ENCODE measurements around the gene DUOXA1.
A peak's percentile ranks its signal among the peaks of the same experiment; 100 is the strongest.

Gene DUOXA1

DNA sequence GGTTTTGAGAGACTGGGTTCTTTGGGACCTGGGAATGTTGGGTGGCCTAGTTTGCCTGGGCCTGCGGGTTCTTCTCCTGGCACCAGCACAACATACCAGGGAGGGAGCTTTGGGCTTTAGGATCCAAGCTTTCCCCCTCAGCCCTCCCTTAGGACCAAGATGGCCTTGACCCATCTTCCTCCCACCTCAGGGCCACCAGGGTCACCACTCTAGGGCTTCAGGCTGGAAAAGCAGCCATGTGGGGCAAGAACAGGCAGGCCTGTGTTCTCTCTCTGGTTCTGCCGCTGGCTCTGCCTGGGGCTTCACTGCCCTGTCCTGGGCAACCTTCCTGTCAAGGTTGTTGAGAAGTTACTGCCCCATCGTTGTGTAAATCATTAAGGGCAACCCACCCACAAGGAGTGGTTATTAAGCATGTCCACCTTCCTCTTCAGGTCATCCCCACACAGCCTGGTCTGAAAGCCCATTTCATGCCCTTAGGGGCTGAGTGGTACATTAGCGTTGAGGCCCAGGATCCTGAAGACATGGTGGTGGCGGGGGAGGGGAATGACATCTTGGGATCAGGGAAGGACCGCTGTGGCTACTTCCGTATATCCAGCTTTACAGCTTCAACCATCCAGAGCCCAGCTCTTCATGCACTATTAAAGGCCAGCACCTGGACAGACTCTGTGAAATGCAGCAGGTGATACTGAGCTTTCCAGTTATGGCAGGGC lies 767 bp upstream of the DUOXA1 start:
- no peak for DNase-seq

DNA sequence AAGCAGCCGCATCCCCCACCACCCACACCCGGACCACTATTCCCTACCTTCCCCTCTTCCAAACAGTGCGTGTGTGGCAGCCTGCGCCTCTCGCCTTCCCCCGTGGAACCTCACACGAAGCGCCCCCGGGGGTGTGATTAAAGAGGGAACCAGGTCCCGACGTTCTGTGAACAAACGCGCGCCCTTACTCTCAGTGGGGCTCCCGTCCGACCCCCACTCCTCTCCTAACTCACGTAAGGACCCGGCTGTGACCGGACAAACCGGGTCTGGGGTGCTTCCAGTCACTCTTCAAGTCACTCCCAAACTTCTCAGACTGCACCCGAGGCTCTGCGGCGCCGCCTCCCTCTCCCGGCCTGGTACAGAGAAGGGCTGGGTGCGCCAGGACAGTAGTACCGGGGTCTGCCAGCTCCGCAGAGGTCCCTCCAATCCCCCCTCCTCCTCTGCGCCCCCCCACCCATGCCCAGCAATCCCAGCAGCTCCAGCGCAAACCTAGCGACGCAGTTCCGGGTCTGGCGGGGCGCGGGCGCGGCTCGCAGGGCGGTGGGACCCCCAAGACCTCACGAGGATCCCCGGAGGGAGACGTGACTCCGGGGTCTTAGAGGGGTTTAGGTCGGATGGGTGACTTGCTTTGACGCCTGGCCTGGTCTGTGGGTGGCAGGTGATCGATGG lies 574 bp downstream of the DUOXA1 start:
- DNase-seq: no peak

DNA sequence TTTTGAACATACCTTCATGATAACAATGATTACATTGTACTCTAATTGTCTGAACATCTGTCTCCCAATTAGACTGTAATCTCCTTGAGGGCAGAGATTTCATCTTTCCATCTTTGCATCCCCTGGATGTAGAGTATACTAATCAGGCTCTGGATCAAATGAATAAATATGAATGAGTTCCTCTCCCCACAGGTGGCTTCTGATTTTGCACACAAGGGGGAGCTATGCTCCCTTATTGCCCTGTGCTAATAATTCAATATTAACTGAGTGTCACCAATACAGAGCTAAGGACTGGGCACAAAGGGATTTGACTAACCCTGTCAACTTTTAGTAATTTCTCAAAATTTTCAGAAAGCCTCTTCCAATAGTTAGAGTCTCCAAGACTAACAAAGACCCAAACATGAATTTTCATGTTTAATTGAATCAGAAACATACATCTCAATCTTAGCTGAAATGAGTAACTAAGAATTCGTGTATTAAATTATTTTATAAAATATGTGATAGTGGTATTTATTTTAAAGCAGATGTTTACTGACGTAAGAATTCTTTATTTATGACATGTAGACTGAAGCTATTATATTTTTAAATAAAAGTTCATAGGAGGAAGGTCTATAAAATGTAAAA lies 3.0 kb downstream of the DUOXA1 start:
- DNase-seq: peak; percentile 50

DNA sequence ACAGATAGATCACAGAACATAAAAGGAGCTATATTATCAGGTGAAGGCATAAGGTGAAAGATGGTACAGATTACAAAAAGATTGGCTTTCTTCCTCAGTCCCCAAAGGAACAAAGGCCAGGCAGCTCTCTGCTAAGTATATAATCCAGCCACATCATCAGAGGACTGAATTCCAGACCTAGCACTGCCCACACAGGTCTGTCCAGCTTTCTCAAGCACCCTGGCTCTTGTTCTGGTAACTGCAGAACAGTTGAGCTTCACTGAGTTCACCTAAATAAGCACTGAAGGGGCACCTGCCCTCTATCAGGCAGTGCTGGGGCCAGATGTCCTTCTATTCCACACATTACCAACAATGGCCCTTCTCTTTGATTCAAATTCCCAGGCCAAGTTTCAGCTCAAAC lies 6.3 kb downstream of the DUOXA1 start:
- DNase-seq: no peak

DNA sequence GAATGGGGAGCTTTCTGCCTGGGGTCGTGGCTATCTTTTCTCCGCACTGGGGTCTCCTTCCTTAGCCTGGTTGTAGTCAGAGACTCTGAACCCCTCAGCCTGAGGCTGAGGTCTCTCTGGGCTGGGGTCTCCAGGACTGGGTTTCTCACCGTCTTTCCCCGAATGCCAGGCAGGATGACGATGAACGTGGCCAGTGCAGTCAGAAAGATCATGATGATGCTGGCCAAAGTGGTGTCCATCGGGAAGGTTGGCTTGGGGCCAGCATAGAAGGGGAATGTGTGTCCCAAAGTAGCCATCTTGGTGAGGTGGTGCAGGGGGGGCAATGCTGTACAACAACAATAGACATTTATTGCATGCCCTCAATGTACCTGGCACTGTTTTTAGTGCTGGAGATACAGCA lies 7.0 kb downstream of the DUOXA1 start:
- no peak for DNase-seq

DNA sequence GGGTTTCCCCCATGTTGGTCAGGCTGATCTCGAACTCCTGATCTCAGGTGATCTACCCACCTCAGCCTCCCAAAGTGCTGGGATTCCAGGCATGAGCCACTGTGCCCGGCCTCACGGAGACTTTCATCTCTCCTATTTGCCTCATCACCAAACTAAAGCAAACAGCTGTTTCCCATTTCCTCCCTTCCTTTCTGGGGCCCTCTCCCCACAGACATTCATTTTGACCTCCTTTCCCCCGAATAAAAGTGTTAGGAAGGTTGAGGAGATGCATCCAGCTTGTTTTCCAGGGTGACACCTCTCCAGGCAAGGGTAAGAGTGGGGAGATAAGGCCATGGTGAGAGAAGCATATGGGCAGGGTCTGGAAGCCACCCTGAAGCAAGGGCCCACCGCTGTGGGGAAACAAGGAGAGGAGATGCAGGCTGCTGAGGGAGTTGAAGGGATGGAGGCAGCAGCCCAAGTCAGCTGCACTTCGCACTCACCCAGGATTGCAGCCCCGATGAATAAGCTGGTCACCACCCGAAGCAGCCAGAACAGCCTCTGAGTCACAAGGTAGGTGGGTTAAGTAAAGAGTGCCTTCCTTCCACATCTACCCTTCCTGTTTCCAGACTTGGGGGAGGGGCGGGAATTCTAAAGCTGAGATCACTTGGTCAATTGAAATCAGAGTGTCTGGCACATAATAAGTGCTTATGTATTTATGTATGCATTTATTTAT lies 7.8 kb downstream of the DUOXA1 start:
- DNase-seq: no peak

DNA sequence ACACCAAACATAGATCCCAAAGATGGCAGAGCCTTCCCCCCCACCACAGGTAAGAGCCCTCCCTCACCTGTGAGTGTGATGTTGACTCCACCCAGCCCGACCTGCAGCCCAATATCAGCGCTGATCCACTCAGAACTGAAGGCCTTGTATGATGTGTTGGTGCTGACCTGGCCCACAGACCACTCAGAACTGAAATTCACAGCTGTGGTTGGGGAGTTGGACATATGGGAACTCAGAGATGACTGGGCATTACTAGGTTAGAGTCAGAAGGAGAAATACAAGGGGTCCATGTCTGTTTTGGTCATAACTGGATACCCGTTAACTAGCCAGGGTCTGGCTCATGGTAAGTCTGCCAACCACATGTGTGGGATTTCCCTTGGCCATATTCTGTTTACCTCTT lies 8.7 kb downstream of the DUOXA1 start:
- no peak for DNase-seq

DNA sequence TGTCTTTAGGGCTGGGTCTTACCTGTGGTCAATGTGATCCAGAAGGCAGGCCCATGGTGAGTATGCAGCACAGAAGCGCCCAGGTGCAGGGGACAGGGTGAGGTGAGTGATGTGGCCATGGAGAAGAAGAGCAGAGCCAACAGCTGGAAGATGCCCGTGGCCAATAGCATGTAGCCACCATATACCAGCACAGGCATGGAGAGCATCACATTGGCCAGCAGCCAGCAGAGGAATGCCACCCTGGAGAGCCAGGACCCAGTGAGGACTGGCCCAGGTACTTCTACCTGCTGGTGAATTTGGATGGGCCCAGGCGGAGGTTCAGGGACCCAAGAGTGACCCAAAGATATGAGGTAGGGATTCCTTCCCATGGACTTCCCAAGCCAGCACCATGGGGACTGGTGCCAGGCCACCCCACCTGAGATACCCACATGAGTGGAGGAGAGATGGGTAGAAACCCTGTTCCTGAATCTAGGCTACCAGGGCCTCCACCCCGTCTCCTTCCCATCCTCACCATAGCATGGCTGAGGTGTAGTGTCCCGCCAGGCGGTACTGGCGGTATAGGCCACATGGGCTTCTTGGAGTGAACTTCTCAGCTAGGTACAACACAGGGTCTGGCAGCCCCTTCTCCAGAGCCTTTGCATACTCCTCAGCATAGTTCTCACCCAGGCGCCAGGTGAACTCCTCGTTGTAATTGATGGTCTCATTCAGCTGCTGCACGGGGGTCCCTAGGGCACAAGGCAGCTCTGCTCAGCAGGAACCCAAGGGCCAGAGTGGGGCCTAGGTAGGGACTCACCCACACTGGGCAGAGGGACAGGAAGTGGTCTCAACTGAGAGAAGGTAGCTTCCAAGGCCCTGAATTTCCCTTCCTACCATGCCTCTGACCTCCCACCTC lies 9.4 kb downstream of the DUOXA1 start:
- no peak for DNase-seq

DNA sequence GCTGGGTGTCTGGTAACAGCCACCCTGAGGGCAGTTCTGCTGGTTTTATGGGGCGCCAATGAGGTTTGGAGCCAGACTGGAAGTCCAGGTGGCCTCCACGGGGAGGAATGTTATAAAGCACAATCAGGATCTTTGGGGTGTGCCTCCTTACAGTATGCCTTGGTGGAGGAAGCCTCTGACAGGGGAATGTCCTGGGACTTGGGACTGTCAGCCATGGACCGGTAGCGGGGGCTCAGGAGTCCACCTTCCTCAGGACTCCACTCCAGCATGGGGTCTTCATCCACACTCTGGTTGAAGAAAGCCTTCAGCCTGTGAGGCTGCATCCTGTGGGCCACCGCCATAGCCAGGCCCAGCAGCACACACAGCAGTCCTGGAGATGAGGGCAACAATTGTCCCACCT lies 10.7 kb downstream of the DUOXA1 start:
- DNase-seq: no peak

DNA sequence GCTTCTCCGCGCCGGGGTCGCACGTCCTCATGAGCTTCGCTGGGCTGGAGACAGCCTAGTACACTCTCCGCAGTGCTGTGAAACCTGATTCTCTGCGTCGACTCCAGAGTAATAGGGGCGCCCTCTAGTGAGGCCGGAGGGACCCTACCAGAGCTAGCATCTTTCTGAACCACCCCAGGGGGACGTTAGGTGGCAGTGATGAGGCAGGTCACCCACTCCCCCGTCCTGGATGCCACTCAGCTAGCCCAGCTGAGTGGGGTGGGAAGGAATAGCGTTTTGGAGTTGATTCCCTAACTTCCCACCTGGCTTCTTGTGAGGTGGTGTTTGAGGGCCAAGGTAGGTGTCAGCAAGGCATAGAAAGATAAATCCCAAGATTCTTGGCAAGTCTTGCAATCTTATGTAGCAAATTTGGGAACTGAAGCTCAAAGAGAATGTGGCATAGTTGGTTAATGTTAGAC lies 11.5 kb downstream of the DUOXA1 start:
- DNase-seq: peak; percentile 87

DNA sequence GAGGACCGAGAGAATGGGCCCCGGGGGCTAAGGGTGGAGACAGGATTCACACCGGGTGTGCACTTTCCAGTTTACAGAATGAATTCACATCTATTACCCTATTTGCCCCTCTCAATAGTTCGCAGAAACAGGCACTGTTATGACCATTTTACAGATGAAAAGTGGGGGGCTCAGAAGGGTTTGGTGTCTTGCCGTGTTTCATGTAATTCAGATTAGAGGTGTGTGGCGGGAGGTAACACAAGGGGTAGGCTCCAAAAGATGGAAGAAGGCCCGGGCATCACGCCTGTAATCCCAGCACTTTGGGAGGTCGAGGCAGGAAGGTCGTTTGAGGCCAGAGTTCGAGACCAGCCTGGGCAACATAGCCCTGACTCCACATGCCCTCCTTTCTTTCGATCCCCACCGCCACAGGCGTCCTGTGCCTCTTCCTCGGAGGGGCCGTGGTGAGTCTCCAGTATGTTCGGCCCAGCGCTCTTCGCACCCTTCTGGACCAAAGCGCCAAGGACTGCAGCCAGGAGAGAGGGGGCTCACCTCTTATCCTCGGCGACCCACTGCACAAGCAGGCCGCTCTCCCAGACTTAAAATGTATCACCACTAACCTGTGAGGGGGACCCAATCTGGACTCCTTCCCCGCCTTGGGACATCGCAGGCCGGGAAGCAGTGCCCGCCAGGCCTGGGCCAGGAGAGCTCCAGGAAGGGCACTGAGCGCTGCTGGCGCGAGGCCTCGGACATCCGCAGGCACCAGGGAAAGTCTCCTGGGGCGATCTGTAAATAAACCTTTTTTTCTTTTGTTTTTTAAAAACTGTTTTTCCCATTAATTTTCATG lies 12.2 kb downstream of the DUOXA1 start:
- DNase-seq: no peak

DNA sequence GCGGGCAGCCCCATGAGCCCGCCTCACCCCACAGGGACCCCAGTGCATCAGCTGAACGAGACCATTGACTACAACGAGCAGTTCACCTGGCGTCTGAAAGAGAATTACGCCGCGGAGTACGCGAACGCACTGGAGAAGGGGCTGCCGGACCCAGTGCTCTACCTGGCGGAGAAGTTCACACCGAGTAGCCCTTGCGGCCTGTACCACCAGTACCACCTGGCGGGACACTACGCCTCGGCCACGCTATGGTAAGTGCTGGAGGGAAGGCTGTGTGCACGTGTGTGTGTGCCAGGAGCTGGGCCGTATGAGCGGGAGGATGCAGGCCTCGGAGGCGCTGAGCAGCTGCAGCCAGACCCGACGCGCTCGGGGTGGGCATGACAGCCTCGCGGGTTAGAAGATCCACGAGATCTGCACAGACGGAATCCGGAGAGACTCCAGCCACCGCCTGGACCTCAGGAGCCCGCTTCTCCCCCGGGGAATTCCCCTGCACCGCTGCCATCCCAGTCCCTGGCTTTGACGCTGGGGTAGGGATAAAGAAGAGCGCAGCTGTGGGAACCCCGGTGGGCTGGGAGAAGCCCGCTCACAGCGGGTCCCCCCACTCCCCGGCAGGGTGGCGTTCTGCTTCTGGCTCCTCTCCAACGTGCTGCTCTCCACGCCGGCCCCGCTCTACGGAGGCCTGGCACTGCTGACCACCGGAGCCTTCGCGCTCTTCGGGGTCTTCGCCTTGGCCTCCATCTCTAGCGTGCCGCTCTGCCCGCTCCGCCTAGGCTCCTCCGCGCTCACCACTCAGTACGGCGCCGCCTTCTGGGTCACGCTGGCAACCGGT lies 13.0 kb downstream of the DUOXA1 start:
- DNase-seq: no peak

DNA sequence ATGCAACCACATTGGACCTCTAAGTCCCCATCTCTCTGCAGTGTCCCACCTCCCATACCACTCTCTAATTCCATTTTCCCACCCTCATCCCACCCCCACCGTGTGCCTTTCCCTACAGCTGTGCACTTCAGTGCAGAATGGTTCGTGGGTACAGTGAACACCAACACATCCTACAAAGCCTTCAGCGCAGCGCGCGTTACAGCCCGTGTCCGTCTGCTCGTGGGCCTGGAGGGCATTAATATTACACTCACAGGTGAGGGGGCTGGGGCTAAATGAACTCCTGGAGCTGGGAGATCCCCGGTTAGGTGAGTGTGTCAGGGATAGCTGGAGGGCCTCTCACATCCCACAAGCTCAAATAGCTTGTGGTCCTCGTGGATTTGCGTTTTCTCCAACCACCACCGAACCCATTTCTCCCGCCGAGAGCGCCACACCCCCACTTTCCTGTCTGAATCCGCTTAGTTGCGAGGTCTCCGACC lies 13.6 kb downstream of the DUOXA1 start:
- DNase-seq: no peak

DNA sequence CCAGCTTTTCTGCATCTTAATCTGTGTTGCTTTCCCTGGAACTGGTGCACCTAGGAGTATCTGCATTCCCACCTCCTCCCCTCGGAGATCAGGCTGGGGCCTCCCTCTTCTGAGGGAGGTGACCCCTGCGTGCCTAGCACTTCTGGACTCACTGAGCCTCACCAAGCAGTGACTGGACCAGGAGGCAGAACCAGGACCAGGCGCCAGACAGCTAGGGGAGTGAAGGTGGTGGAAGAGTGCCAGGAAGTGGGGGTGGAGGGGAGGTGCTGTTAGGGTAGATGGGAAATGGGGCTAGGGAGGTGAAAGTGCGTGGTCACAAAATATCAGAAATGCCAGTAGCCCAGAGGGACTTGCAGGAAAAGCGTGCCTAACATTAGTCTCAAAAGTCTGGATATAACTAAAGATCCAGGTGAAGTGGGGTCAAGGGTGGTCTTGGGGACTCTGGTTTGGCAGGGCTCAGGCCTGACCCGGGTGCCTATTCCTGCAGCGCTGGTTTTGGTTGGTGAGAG lies 14.3 kb downstream of the DUOXA1 start:
- DNase-seq: no peak

DNA sequence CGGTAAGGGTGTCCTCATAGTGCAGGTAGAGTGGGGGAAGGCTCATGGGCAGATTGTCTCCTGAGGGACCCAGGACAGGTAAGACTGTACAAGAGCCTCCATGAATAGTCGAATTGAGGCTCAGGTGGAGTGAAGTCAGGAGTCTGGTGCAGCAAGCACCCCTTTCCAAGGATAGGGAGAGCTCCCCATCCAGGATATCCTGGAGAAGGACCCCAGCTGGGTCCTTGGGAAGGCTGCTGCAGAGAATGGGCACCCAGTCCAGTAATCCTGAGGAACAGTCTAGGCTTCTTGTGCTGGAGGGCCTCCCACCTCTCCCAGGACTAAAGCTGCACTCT lies 15.0 kb downstream of the DUOXA1 start:
- no peak for DNase-seq

DNA sequence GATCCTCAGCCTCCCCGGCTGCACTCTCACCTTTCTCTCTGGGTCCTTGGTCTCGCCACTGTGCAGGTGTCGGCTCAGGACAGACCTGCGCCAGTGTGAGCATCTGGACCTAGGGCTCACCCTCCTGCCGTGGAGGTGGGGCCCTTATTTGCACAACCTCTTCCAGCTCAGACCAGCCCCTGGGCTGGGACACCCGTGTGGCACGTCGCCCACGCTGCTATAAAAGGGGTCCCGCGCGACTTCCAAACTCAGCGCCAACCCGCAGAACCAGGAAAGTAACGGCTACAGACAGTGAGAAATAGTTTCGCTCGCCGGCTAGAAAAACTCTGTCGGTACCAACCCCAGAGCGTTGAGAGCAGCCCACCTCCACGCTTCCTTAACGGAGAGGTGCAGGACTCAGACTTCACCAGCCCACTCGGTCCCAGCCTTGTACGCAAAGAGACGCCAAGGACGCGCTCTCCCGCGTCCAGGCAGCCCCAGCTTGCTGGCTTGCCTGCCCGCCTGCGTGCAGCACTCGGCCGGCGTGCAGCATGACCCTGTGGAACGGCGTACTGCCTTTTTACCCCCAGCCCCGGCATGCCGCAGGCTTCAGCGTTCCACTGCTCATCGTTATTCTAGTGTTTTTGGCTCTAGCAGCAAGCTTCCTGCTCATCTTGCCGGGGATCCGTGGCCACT lies 15.5 kb downstream of the DUOXA1 start, which contains the start of the genes DUOX2 and DUOXA2:
DUOX2 (minus strand) TSS at position 97 of the 675 bp plus-strand sequence. CDS start 761 bp downstream, outside the sequence.
DUOXA2 (plus strand) TSS at position 251 of the 675 bp plus-strand sequence; CDS start at position 531, 280 bp downstream.
- no peak for DNase-seq

DNA sequence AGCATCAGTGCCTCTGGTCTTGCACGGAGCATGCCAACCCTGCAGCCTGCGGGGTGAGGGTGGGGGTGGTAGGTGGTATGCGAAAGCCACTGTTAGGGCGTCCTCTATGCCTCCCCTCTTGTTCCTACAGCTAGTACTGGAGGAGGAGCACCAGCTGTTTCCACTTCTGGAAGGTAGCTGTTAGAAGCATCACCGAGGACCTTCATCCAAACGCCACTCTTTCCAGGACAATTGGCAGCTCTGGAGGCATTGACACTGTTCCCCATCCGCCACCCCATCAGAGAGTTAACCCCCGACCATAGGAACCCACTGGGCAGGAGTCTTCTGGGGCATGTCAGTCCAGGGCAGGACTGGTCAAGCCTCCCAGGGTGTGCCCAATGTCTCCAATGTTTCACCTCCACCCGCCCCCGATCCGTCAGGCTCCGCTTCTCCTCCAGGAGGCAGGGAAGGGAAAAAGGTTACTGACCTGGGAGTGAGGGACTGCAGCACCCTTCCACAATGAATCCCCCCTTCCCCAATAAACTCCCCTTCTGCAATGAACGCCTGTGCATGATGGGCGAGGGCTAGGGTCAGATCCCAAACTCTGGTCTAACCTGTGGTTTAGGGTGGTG lies 16.2 kb downstream of the DUOXA1 start:
- no peak for DNase-seq

DNA sequence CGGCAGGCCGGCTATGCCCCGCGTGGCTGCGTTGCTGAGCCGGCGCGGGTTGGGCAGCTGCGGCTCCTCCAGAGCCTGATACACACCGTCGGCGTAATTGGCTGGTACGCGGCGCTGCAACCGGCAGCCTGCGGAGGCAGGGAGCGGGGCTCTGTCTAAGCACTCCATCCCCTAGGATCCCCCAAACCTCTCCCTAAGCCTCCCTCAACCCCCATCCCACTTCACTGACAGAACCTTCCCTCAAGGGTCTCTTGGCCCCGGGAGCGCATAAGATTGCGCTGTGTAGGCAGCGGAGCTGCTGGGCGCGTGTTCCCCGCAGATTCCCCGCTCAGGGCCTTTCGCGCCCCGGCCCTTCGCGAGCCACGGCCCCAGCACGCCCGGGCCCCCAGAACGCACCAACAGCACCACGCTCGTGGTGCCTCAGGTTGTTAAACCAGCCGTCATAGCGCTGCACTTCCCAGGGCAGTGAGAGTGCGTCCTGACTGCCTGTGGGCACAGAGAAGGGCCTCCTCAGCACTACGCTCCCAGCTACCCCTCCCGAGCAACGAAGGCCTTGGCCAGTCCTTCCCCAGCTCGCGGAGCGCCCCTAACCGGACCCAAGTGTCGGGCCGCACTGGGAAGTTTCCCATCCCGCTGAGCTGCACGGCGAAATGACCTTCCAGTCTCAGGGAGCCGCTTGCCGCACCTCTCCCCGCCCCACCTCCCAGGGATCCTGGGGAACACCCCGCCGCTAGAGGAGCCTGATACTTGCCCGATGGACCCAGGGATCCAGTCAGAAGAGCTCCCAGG lies 16.9 kb downstream of the DUOXA1 start:
- DNase-seq: no peak

All from activated naive CD4-positive, alpha-beta T cell treated with anti-CD3 and anti-CD28 coated beads, Interleukin-2, amount 50 U/mL, for 16 hours (primary cell).